Neural progenitor cell (in vitro differentiated cells): Measurements from ENCODE around the gene STK10. TPM values are rescaled to one million over a fixed set of nuclear protein-coding genes. Genes with fewer than 3 reads are reported as not detected.

Experiments used
- DNase-seq: peaks from one replicate; pipeline ENCODE4 v3.0.0-alpha.2; 2016; ENCODE audit warnings: low spot score
- H2AFZ ChIP-seq: fragments of 200-600 bp; sonication (generic); replicated peaks from 2 replicates; pipeline ENCODE4 v1.6.1; 2016; ENCODE audit warnings: antibody characterized with exemption
- H3F3A ChIP-seq: fragments of 200-600 bp; sonication (generic); 2 replicates; pipeline ENCODE4 v1.6.1; 2016; ENCODE audit warnings: antibody characterized with exemption, low read depth
- H3K27ac ChIP-seq: fragments of 200-600 bp; sonication (generic); 2 replicates; pipeline ENCODE4 v1.5.1; 2016; ENCODE audit warnings: mild to moderate bottlenecking
- H3K27me3 ChIP-seq: fragments of 200-600 bp; sonication (generic); 2 replicates; pipeline ENCODE4 v1.6.1; 2016; ENCODE audit warnings: mild to moderate bottlenecking, moderate library complexity
- H3K36me3 ChIP-seq: fragments of 200-600 bp; sonication (generic); 2 replicates; pipeline ENCODE4 v1.5.1; 2016
- H3K4me1 ChIP-seq: fragments of 200-600 bp; sonication (generic); 2 replicates; pipeline ENCODE4 v1.6.1; 2016; ENCODE audit warnings: mixed run types
- H3K4me2 ChIP-seq: fragments of 200-600 bp; sonication (generic); 2 replicates; pipeline ENCODE4 v1.6.1; 2016
- H3K4me3 ChIP-seq: fragments of 200-600 bp; sonication (generic); 2 replicates; pipeline ENCODE4 v1.5.1; 2016
- H3K79me2 ChIP-seq: fragments of 200-600 bp; sonication (generic); 2 replicates; pipeline ENCODE4 v1.6.1; 2016; ENCODE audit warnings: low read depth
- H3K9ac ChIP-seq: fragments of 200-600 bp; sonication (generic); 2 replicates; pipeline ENCODE4 v1.6.1; 2016
- H3K9me3 ChIP-seq: fragments of 200-600 bp; sonication (generic); 2 replicates; pipeline ENCODE4 v1.5.1; 2016; ENCODE audit warnings: low read depth
- H4K20me1 ChIP-seq: fragments of 200-600 bp; sonication (generic); 2 replicates; pipeline ENCODE4 v1.6.1; 2016; ENCODE audit warnings: low read depth
- H3K27ac Mint-ChIP-seq: 3 replicates; pipeline ENCODE4 v1.8.0; 2021; ENCODE audit warnings: mixed read lengths
- H3K27me3 Mint-ChIP-seq: 2 replicates; pipeline ENCODE4 v1.8.0; 2022; ENCODE audit warnings: low read depth, mild to moderate bottlenecking, inconsistent platforms, moderate library complexity, mixed read lengths; ENCODE audit not compliant: insufficient read depth
- H3K36me3 Mint-ChIP-seq: 3 replicates; pipeline ENCODE4 v1.8.0; 2021; ENCODE audit warnings: mixed read lengths
- H3K4me1 Mint-ChIP-seq: 3 replicates; pipeline ENCODE4 v1.8.0; 2021; ENCODE audit warnings: mixed read lengths
- H3K4me3 Mint-ChIP-seq: 3 replicates; pipeline ENCODE4 v1.8.0; 2021; ENCODE audit warnings: mild to moderate bottlenecking, moderate library complexity, mixed read lengths
- H3K9me3 Mint-ChIP-seq: 3 replicates; pipeline ENCODE4 v1.8.0; 2020; ENCODE audit warnings: mixed read lengths
- EZH2 ChIP-seq: fragments of 200-600 bp; sonication (generic); IDR thresholded peaks from 2 replicates; pipeline ENCODE4 v1.6.1; 2017; ENCODE audit warnings: antibody characterized with exemption, mild to moderate bottlenecking, moderate library complexity
- EZH2phosphoT487 ChIP-seq: fragments of 200-600 bp; sonication (generic); IDR thresholded peaks from 2 replicates; pipeline ENCODE4 v1.6.1; 2017; ENCODE audit warnings: antibody characterized with exemption
- total RNA-seq: library from RNA; depleted of rRNA; stranded (reverse); fragments of >200 nt; gene quantifications from 2 replicates; pipeline ENCODE4 v1.2.3, GENCODE V29; 2015; ENCODE audit warnings: low replicate concordance
- TF ChIP-seq, protein P1 (sequence below): fragments of 200-600 bp; sonication (generic); IDR thresholded peaks from 2 replicates; pipeline ENCODE4 v1.5.1; 2017; ENCODE audit warnings: antibody characterized with exemption, mild to moderate bottlenecking

Gene STK10
- total RNA-seq, 1 donor from 2014 or later = 4.4 TPM

DNA sequence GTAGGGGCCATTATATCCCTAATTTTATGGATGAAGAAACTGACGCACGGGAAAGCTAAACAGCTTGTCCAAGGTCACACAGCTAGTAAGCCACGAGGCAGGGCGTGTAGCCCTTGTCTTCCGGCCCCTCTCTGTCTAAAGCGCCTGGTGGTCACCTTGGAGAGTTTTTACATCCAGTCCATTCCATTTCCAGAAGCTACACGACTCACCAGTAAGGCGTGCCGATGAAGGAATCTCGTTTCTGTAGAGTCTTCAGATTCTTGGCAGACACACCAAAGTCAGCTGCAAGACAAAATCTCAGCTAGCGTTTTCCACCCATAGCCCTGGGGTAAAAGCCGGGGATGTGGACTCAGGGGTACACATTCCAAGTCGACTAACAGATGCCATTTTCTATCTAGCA, 80.5 kb downstream of the STK10 start:
- H3K4me1 Mint-ChIP-seq = peaks cover 33% of the 10 kb centered on the region

DNA sequence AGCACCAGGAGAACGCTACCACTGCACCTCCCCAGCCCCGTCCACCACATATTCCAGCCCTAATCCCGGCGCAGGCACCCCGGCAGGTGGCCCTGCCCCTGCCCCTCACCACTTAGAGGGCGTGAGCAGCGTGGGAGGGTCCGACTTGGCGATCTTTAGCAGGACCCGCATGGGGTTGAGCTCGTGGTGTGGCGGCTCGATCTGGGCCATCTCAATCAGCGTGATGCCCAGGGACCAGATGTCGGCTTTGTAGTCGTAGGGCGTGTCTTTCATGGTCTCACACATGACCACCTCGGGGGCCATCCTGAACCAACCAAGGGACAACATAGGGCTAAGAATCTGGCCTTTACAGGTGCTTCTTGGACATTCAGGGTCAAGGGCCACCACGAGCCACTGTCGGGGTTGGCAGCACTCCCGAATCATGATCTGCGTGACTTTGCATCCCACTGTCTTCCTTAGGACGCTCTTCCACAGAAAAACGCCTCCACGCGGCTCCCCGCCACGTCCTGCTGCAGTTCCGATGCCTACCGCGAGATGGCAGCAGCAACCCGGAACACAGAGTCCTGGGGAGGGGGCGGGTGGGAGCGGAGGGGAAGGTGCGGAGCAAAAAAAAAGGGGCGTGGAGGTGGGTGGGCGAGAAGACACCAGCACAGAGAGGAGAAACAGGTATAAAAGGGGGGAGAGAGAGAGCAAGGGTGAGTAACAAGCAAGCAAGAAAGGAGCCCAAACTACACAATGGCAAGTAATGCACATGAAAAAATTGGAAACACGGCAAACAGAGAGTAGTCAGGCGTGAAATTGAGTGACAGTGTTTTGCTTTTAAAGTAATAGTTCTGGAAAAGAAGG, 81.3 kb downstream of the STK10 start:
- Histone ChIP-seq H2AFZ (no peak overlapping the region), H3F3A (peaks cover 18% of the 10 kb centered on the region), H3K27me3 (no peaks in the 10 kb centered on the region), H3K36me3 (no peaks in the 10 kb centered on the region), H3K27ac (no peak overlapping the region), H3K9me3 (no peaks in the 10 kb centered on the region), H3K79me2 (no peaks in the 10 kb centered on the region), H3K9ac (no peak overlapping the region), H3K4me3 (no peak overlapping the region), H3K4me1 (peaks cover 30% of the 10 kb centered on the region), H3K4me2 (peak overlapping the region; percentile 53), H4K20me1 (no peaks in the 10 kb centered on the region)
- peaks cover 40% of the 10 kb centered on the region for H3K4me1 Mint-ChIP-seq
- no peak overlapping the region for H3K27ac Mint-ChIP-seq
- H3K27me3 Mint-ChIP-seq = peaks cover 2% of the 10 kb centered on the region
- no peaks in the 10 kb centered on the region for H3K36me3 Mint-ChIP-seq
- no peak for TF ChIP-seq EZH2
- TF ChIP-seq, protein P1, sequence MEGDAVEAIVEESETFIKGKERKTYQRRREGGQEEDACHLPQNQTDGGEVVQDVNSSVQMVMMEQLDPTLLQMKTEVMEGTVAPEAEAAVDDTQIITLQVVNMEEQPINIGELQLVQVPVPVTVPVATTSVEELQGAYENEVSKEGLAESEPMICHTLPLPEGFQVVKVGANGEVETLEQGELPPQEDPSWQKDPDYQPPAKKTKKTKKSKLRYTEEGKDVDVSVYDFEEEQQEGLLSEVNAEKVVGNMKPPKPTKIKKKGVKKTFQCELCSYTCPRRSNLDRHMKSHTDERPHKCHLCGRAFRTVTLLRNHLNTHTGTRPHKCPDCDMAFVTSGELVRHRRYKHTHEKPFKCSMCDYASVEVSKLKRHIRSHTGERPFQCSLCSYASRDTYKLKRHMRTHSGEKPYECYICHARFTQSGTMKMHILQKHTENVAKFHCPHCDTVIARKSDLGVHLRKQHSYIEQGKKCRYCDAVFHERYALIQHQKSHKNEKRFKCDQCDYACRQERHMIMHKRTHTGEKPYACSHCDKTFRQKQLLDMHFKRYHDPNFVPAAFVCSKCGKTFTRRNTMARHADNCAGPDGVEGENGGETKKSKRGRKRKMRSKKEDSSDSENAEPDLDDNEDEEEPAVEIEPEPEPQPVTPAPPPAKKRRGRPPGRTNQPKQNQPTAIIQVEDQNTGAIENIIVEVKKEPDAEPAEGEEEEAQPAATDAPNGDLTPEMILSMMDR = peak; percentile 99
- H3K9me3 Mint-ChIP-seq = no peaks in the 10 kb centered on the region
- H3K4me3 Mint-ChIP-seq = peak overlapping the region; percentile 66
- peak; percentile 76 for DNase-seq

More for the DNA sequence above, 80.5 kb downstream of the STK10 start:
- no peak overlapping the region for H3K4me2 ChIP-seq
- no peak overlapping the region for H3K27ac ChIP-seq
- H3K27me3 ChIP-seq = no peaks in the 10 kb centered on the region
- no peak for DNase-seq
- no peak for TF ChIP-seq EZH2
- TF ChIP-seq, protein P1 = no peak
- no peak for TF ChIP-seq EZH2phosphoT487
- H3K27ac Mint-ChIP-seq = no peak overlapping the region
- H3F3A ChIP-seq = peaks cover 18% of the 10 kb centered on the region
- H3K9ac ChIP-seq = no peak overlapping the region
- peaks cover 29% of the 10 kb centered on the region for H3K4me1 ChIP-seq
- no peak overlapping the region for H2AFZ ChIP-seq
- H4K20me1 ChIP-seq = no peaks in the 10 kb centered on the region
- no peaks in the 10 kb centered on the region for H3K79me2 ChIP-seq
- H3K9me3 ChIP-seq = no peaks in the 10 kb centered on the region
- peaks cover 3% of the 10 kb centered on the region for H3K27me3 Mint-ChIP-seq
- no peaks in the 10 kb centered on the region for H3K36me3 Mint-ChIP-seq
- no peak overlapping the region for H3K4me3 ChIP-seq
- H3K4me3 Mint-ChIP-seq = no peak overlapping the region
- H3K9me3 Mint-ChIP-seq = no peaks in the 10 kb centered on the region
- H3K36me3 ChIP-seq = no peaks in the 10 kb centered on the region

DNA sequence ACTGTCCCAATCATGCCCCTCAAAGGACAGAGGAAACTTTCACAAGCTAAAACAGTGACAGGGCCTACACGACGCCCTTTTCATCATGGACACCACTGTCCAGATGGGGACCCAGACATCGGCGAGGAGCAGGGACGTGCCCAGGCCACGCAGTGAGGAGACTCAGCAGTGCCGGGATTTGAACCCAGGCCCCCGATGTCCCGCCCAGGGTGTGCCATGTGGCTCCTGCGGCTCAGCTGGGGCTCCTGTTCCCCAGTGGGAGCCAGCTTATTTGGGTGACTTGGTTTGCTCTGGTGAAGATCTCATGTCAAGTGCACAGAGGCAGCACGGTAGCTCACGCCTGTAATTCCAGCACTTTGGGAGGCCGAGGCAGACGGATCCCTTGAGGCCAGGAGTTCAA, 82.2 kb downstream of the STK10 start:
- H3K9me3 Mint-ChIP-seq = no peaks in the 10 kb centered on the region

More for the DNA sequence above, 82.2 kb downstream of the STK10 start:
- Histone ChIP-seq H3K27ac (no peak overlapping the region), H3K79me2 (no peaks in the 10 kb centered on the region), H3K4me1 (peaks cover 23% of the 10 kb centered on the region), H3K4me2 (no peak overlapping the region), H3K36me3 (no peaks in the 10 kb centered on the region), H4K20me1 (no peaks in the 10 kb centered on the region), H2AFZ (no peak overlapping the region), H3K27me3 (no peaks in the 10 kb centered on the region), H3F3A (peaks cover 18% of the 10 kb centered on the region), H3K9ac (no peak overlapping the region), H3K9me3 (no peaks in the 10 kb centered on the region), H3K4me3 (no peak overlapping the region)
- TF ChIP-seq, protein P1 = no peak
- TF ChIP-seq EZH2 = no peak
- no peak for TF ChIP-seq EZH2phosphoT487
- no peak overlapping the region for H3K4me3 Mint-ChIP-seq
- no peak overlapping the region for H3K27ac Mint-ChIP-seq
- H3K27me3 Mint-ChIP-seq = peaks cover 2% of the 10 kb centered on the region
- H3K36me3 Mint-ChIP-seq = no peaks in the 10 kb centered on the region
- no peak for DNase-seq
- H3K4me1 Mint-ChIP-seq = peaks cover 44% of the 10 kb centered on the region
